Thyroid gland (tissue), 4 donors: ENCODE measurements around the gene MTO1. TPM values are rescaled to one million over a fixed set of nuclear protein-coding genes. Genes with fewer than 3 reads are reported as not detected.
"Not testable (repeated sequence)": the region's sequence is repeated elsewhere in the genome, so short reads cannot be mapped to it uniquely, and the experiment has no call there.

Experiments
- DNase-seq, 2 donors: peaks; one replicate each; pipeline ENCODE4 v3.0.0-alpha.2; 2019
- H3K27ac ChIP-seq, 3 donors: fragments of 200-600 bp; sonication (generic); 1 replicate in 2 of 3; 2 replicates in 1 of 3; pipeline ENCODE4 v1.5.1; 2016 to 2019; ENCODE audit warnings: mild to moderate bottlenecking in 1 of 3, moderate library complexity in 1 of 3
- H3K27me3 ChIP-seq: fragments of 200-600 bp; sonication (generic); one replicate; pipeline ENCODE4 v1.5.1; 2019
- H3K36me3 ChIP-seq, 2 donors: fragments of 200-600 bp; sonication (generic); one replicate each; pipeline ENCODE4 v1.5.1; 2016 to 2019
- H3K4me1 ChIP-seq, 2 donors: fragments of 200-600 bp; sonication (generic); one replicate each; pipeline ENCODE4 v1.5.1; 2017 to 2019
- H3K4me3 ChIP-seq, 3 donors: fragments of 200-600 bp; sonication (generic); replicated peaks in 1 of 3; 1 replicate in 2 of 3; 2 replicates in 1 of 3; pipeline ENCODE4 v1.5.1; 2016; ENCODE audit warnings: mild to moderate bottlenecking in 1 of 3
- H3K9me3 ChIP-seq: fragments of 200-600 bp; sonication (generic); one replicate; pipeline ENCODE4 v1.5.1; 2017
- CTCF ChIP-seq, 6 experiments: fragments of 200-600 bp in 3 of 6; fragments of 450-650 bp in 3 of 6; sonication (generic) in 3 of 6; IDR thresholded peaks; one replicate each; pipeline ENCODE4 v1.5.1; 2016 to 2019; ENCODE audit warnings: antibody characterized with exemption in 6 of 6, mild to moderate bottlenecking in 2 of 6, inconsistent platforms in 1 of 6, moderate library complexity in 1 of 6
- POLR2A ChIP-seq, 2 donors: fragments of 450-650 bp; IDR thresholded peaks; one replicate each; pipeline ENCODE4 v1.6.1; 2017; ENCODE audit warnings: antibody characterized with exemption in 2 of 2, mild to moderate bottlenecking in 2 of 2, moderate library complexity in 1 of 2
- WGBS, 2 donors: methylation state at CpG; one replicate each; pipeline ENCODE4 v1.1.5; 2017; 5-methylcytosine and 5-hydroxymethylcytosine counted together
- intact Hi-C: fragments of 100-400 bp; cut with DNase I; formaldehyde crosslinking; loops from one replicate; pipeline ENCODE4 v1.15.1; 2023
- total RNA-seq, 4 donors: library from RNA; depleted of rRNA; stranded (reverse); fragments of >200 nt; gene quantifications; one replicate each; pipeline ENCODE4 v1.2.3, GENCODE V29; 2016

Gene MTO1
- total RNA-seq, 4 donors from 2014 or later = 29.4 to 46.4 (median 30.6) TPM

DNA sequence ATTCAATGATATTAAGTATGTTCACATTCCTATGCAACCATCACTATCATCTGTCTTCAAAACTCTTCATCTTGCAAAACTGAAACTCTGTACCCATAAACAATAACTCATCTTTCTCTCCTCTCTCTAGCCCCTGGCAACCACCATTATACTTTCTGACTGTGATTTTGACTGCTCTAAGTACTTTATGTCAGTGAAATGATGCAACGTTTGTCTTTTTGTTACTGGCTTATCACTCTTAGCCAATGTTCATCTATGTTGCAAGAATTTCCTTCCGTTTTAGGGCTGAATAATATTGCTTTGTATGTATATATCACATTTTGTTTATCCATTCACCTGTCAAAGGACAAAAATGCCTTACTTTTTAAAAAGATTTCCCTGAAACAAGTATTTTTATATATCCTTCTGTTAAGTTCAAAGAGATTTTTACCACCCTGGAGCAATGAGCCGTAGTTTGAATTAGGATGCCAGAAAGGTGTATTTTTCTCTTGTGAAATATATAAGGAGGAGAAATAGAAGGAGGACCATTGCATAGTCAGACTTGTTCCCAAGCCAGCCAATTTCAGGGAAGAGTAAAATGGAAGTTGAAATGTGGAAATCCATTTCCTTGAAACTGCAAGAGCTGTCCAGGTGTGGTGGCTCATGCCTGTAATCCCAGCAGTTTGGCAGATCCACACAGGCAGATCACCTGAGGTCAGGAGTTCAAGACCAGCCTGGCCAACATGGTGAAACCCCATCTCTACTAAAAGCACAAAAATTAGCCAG is 5.5 kb upstream of the MTO1 start:
- no peak overlapping the region for H3K27ac ChIP-seq
- DNase-seq = no peak
- H3K4me1 ChIP-seq = peaks cover 6 to 9% of the 10 kb centered on the region in 2 donors
- no peaks in the 10 kb centered on the region for H3K27me3 ChIP-seq
- H3K36me3 ChIP-seq = no peaks in the 10 kb centered on the region
- no peaks in the 10 kb centered on the region for H3K9me3 ChIP-seq
- intact Hi-C loops = no loop called here
- 77 to 82% methylated on average over 3 of the region's 3 CpGs for WGBS, 2 donors
- TF ChIP-seq CTCF (IDR thresholded peaks at IDR 0.05) (no peak), POLR2A (IDR thresholded peaks at IDR 0.05) (no peak)
- no peak overlapping the region for H3K4me3 ChIP-seq

DNA sequence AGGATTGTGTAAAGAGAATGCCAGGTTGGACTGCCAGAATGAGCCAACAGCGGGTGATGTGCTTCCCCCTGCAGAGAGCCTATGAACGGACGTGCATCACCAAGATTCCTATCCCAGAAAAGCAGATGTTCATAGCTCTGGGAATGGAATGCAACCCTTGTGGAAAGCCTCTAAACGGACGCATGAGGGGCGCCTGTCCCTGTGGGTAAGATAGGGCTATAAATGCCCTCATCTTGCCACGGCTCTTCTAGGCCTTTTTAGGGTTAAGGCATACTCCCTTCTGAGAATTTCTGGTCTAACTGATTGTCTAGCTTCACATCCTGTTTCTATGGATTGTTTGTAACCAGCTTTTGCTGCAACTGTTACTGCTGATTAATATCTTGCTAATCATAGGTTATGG is 2.1 kb upstream of the MTO1 start:
- H3K9me3 ChIP-seq, DNase-seq, intact Hi-C loops, H3K36me3 ChIP-seq, H3K4me3 ChIP-seq, H3K27me3 ChIP-seq, H3K27ac ChIP-seq: not testable (repeated sequence)
- WGBS, 2 donors = 92% methylated on average over 7 of the region's 7 CpGs
- peaks cover 11 to 17% of the 10 kb centered on the region in 2 donors for H3K4me1 ChIP-seq

DNA sequence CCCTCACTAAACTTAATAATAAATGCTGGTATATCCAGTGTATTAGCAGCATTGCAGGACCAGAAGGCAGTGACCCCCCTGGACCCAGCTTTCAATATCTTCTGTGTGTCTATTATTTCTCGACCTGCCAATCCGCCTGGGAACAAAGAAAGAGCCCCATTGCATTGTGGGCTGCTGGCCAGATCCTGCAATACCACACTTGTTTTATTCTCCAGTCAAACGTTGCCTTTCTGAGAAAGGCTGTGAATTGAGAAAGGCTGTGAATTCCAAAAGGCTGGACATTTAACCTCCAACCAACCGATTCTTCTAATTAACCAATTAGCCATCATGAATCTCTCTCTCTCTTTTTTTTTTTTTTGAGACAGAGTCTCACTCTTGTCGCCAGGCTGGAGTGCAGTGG is 1.5 kb upstream of the MTO1 start:
- DNase-seq = no peak
- Histone ChIP-seq H3K4me1 (peaks cover 11 to 17% of the 10 kb centered on the region in 2 donors), H3K36me3 (no peaks in the 10 kb centered on the region), H3K27me3 (no peaks in the 10 kb centered on the region), H3K9me3 (no peaks in the 10 kb centered on the region), H3K27ac (no peak overlapping the region), H3K4me3 (no peak overlapping the region)
- 75 to 80% methylated on average over 5 of the region's 5 CpGs for WGBS, 2 donors
- TF ChIP-seq POLR2A (IDR thresholded peaks at IDR 0.05) = no peak
- TF ChIP-seq CTCF (IDR thresholded peaks at IDR 0.05) = no peak
- intact Hi-C loops = no loop called here

DNA sequence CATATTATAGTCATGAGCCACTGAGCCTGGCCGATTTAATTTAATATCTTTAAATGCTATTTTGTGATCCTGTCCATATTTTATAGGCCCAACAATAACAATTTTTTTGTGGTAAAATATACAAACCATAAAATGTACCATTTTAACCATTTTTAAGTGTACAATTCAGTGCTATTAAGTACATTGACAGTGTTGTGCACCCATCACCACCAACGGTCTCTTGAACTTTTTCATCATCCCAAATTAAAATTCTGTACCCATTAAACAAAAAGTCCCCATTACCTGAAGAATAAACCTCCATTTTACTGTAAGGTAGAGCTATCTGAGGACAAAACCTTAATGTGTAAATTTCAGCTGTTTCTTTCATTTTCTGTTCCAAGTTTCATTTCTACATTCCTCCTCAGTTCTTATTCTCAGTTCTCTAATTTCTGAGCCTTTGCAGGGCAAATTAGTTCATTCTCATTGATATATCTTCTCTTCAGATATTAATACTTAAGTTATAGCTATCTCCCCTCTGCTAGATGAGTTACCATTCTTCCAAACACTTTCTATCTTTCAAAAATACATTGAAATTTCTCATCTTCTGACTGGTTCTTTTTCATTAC is 10.3 kb downstream of the MTO1 start:
- Histone ChIP-seq H3K27me3 (no peaks in the 10 kb centered on the region), H3K4me3 (no peak overlapping the region), H3K9me3 (no peaks in the 10 kb centered on the region), H3K36me3 (peaks cover 63 to 78% of the 10 kb centered on the region in 2 donors), H3K4me1 (no peaks in the 10 kb centered on the region), H3K27ac (no peak overlapping the region)
- DNase-seq = no peak
- TF ChIP-seq POLR2A (IDR thresholded peaks at IDR 0.05) (no peak), CTCF (IDR thresholded peaks at IDR 0.05) (no peak)
- WGBS, 2 donors = 89 to 95% methylated on average over 2 of the region's 2 CpGs
- intact Hi-C loops = no loop called here

DNA sequence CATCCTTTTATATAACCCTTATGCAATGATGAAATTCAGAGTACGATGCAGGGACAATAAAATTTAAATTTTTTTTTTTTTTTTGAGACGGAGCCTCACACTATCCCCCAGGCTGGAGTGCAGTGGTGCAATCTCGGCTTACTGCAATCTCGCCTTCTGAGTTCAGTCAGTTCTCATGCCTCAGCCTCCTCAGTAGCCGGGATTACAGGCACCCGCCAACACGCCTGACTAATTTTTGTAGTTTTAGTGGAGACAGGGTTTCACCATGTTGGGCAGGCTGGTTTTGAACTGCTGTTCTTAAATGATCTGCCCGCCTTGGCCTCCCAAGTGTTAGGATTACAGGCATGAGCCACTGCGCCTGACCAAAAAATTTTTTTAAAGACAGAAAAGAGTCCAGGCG is 15.2 kb downstream of the MTO1 start:
- no peaks in the 10 kb centered on the region for H3K4me1 ChIP-seq
- TF ChIP-seq POLR2A (IDR thresholded peaks at IDR 0.05) = no peak
- DNase-seq = no peak
- no peak overlapping the region for H3K4me3 ChIP-seq
- 92% methylated on average over 10 of the region's 10 CpGs for WGBS, 2 donors
- intact Hi-C loops = no loop called here
- H3K27ac ChIP-seq = no peak overlapping the region
- H3K36me3 ChIP-seq = peaks cover 59 to 67% of the 10 kb centered on the region in 2 donors
- H3K27me3 ChIP-seq = no peaks in the 10 kb centered on the region
- H3K9me3 ChIP-seq = no peaks in the 10 kb centered on the region

GRCh38 chr6:73477407-73477806 is 15.9 kb downstream of the MTO1 start:
- WGBS, 2 donors = 98 to 100% methylated on average over 4 of the region's 4 CpGs
- no peaks in the 10 kb centered on the region for H3K9me3 ChIP-seq
- DNase-seq = no peak
- H3K4me3 ChIP-seq = no peak overlapping the region
- H3K27ac ChIP-seq = no peak overlapping the region
- intact Hi-C loops = no loop called here
- TF ChIP-seq CTCF (IDR thresholded peaks at IDR 0.05) = no peak
- no peak for TF ChIP-seq POLR2A (IDR thresholded peaks at IDR 0.05)
- no peaks in the 10 kb centered on the region for H3K4me1 ChIP-seq
- H3K36me3 ChIP-seq = peaks cover 59 to 71% of the 10 kb centered on the region in 2 donors
- H3K27me3 ChIP-seq = no peaks in the 10 kb centered on the region
